Thoracic aorta (tissue), 2 donors: ENCODE measurements around the gene KCNK15. TPM values are rescaled to one million over a fixed set of nuclear protein-coding genes. Genes with fewer than 3 reads are reported as not detected.

ENCODE experiments used
- ATAC-seq: fragments of 150-250 bp; one replicate; pipeline ENCODE4 v1.8.0; 2017; ENCODE audit warnings: low read depth; ENCODE audit not compliant: insufficient number of reproducible peaks, low FRiP score
- DNase-seq: peaks from one replicate; pipeline ENCODE4 v3.0.0-alpha.2; 2020; ENCODE audit warnings: low spot score
- H3K27ac ChIP-seq, 2 donors: fragments of 200-600 bp; sonication (generic); 1 replicate in 1 of 2; 2 replicates in 1 of 2; pipeline ENCODE4 v1.5.1; 2016; ENCODE audit warnings: mild to moderate bottlenecking in 2 of 2, moderate library complexity in 2 of 2
- H3K27me3 ChIP-seq: fragments of 200-600 bp; sonication (generic); replicated peaks from 2 replicates; pipeline ENCODE4 v1.6.0; 2016; ENCODE audit warnings: mild to moderate bottlenecking; ENCODE audit not compliant: insufficient read depth
- H3K36me3 ChIP-seq: fragments of 200-600 bp; sonication (generic); one replicate; pipeline ENCODE4 v1.5.1; 2016
- H3K4me1 ChIP-seq, 2 donors: fragments of 200-600 bp; sonication (generic); 1 replicate in 1 of 2; 2 replicates in 1 of 2; pipeline versions ENCODE4 v1.5.1 to v1.6.0; 2016; ENCODE audit warnings: low read depth in 2 of 2, mild to moderate bottlenecking in 1 of 2; ENCODE audit not compliant: control insufficient read depth in 1 of 2
- H3K4me3 ChIP-seq: fragments of 200-600 bp; sonication (generic); 2 replicates; pipeline ENCODE4 v1.5.1; 2016; ENCODE audit warnings: mild to moderate bottlenecking
- H3K9me3 ChIP-seq: fragments of 200-600 bp; sonication (generic); 2 replicates; pipeline ENCODE4 v1.5.1; 2016
- total RNA-seq, 2 donors: library from RNA; depleted of rRNA; stranded (reverse); fragments of >200 nt; gene quantifications; one replicate each; pipeline versions ENCODE4 v1.1.0 to v1.2.3, GENCODE V29; 2016
- TF ChIP-seq, protein P1 (sequence below): fragments of 200-600 bp; sonication (generic); IDR thresholded peaks from one replicate; pipeline ENCODE4 v1.5.1; 2019; ENCODE audit warnings: antibody characterized with exemption

KCNK15 gene
- total RNA-seq, 2 donors from 2014 or later = 26.3 to 60.0 TPM

DNA sequence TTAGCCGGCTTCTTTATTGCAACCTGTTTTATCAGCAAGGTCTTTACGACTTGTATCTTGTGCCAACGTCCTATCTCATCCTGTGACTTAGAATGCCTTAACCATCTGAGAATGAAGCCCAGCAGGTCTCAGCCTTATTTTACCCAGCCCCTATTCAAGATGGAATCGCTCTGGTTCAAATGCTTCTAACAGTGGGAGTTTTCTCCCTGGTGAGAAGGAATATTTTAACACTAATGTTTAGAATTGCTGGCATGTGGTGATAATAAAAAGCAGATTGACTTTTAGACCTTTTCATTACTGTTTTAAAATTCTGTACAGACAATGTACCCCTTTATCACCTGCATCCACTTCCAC is 9.9 kb upstream of the KCNK15 start:
- Histone ChIP-seq H3K4me3 (peak overlapping the region; percentile 29), H3K4me1 (peaks cover 18 to 93% of the 10 kb centered on the region in 2 donors), H3K27ac (peak overlapping the region; percentile 85 to 94)

DNA sequence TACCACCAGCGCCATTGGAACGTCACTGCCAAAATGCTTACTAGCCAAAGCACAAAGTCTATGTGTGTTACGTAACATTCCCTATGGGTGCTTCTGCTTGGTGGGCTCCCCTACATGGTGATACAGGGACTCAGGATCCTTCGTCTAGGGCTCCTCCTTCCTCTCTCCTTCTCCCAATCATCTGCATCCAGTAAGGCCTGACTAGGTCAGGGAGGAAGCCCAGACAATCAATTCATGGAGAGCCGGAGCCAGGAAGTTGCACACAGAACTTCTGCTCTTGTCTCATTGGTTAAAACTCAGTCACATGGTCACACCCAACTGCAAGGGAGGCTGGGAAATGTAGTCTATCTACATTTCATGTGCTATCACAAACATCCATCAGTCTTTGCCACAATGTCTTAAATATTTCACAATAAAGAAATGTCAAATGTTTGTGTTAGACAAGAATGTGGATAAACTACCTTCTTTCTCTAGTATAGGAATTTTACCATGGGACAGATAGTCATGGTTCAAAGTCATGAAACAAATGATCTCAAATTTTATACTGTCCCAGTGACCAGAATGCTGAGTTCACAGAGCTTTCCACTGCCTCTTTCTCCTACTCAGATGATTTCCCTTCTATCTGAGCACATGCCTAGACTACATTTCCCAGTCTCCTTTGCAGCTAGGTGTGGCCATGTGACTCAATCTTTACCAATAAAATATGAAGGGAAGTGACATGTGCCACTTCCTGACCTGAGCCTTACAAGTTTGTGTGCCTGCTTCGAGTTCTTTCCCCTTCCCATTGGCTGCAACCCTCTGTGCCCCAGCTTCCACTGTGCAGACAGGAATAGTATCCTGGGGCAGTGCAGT is 9.3 kb upstream of the KCNK15 start:
- no peaks in the 10 kb centered on the region for H3K36me3 ChIP-seq
- DNase-seq = no peak
- H3K27ac ChIP-seq = peak overlapping the region; percentile 85 to 94
- H3K9me3 ChIP-seq = no peaks in the 10 kb centered on the region
- no peaks in the 10 kb centered on the region for H3K27me3 ChIP-seq
- peaks cover 18 to 93% of the 10 kb centered on the region in 2 donors for H3K4me1 ChIP-seq
- peak; percentile 30 for ATAC-seq
- H3K4me3 ChIP-seq = peak overlapping the region; percentile 29
- TF ChIP-seq, protein P1, sequence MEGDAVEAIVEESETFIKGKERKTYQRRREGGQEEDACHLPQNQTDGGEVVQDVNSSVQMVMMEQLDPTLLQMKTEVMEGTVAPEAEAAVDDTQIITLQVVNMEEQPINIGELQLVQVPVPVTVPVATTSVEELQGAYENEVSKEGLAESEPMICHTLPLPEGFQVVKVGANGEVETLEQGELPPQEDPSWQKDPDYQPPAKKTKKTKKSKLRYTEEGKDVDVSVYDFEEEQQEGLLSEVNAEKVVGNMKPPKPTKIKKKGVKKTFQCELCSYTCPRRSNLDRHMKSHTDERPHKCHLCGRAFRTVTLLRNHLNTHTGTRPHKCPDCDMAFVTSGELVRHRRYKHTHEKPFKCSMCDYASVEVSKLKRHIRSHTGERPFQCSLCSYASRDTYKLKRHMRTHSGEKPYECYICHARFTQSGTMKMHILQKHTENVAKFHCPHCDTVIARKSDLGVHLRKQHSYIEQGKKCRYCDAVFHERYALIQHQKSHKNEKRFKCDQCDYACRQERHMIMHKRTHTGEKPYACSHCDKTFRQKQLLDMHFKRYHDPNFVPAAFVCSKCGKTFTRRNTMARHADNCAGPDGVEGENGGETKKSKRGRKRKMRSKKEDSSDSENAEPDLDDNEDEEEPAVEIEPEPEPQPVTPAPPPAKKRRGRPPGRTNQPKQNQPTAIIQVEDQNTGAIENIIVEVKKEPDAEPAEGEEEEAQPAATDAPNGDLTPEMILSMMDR = no peak

More for the DNA sequence above, 9.9 kb upstream of the KCNK15 start:
- no peaks in the 10 kb centered on the region for H3K9me3 ChIP-seq
- H3K27me3 ChIP-seq = no peaks in the 10 kb centered on the region
- H3K36me3 ChIP-seq = no peaks in the 10 kb centered on the region
- DNase-seq (no peak), ATAC-seq (no peak)
- TF ChIP-seq, protein P1 = no peak

DNA sequence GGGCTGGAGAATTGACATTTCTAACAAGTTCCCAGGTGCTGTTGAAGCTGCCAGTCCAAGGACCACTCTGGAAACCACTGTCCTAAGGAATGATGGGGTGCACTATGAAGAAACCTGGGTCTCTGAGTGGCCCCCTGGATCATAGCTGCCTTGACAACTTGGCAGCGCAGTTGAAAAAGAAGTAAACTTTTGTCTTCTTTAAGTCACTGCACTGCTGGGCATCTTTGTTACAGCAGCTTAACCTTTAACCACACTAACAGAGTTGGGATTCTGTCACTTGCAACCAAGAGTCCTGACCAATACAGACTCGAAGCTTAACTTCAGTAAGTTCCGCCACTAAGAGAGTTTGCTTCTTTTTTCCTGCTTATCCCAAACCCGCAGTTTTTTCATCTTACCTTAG is 8.5 kb upstream of the KCNK15 start:
- peaks cover 24 to 93% of the 10 kb centered on the region in 2 donors for H3K4me1 ChIP-seq
- TF ChIP-seq, protein P1 = no peak
- DNase-seq = no peak

DNA sequence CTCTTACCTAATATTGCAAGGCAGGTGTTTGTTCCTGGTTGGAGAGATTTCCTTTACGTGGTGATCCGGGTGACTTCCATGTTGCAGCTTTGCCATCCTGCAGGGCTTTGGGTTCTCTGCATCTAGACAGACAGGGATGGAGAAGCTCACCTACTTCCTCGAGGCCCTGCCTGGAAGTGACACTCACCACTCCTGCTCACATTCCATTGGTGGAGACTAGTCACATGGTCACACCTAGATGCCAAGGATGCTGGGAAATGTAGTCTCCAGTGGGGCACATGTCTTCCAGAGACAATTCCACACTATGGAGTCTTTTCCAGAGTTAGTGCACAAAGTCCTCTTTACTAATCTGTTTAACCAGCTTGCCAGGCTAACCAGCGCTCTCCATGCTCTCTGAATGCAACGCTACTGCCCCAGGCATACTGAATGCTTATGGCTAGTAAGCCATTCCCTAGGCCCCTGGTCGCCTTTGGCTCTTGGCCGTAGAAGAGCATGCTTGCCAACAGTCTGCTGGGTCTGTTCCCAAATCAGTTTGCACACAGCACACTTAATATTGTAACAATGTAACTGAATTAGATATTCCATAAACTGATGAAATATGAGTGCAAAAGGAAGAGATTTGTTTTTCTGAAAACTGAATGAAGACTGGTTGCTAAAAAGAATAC is 6.7 kb upstream of the KCNK15 start:
- Histone ChIP-seq H3K27ac (peak overlapping the region; percentile 86 to 91), H3K4me3 (no peak overlapping the region), H3K36me3 (no peaks in the 10 kb centered on the region), H3K27me3 (no peaks in the 10 kb centered on the region), H3K4me1 (peaks cover 21 to 93% of the 10 kb centered on the region in 2 donors), H3K9me3 (no peaks in the 10 kb centered on the region)
- DNase-seq (no peak), ATAC-seq (peak; percentile 44)
- TF ChIP-seq, protein P1 = no peak

More for the DNA sequence above, 8.5 kb upstream of the KCNK15 start:
- Histone ChIP-seq H3K4me3 (no peak overlapping the region), H3K9me3 (no peaks in the 10 kb centered on the region), H3K36me3 (no peaks in the 10 kb centered on the region), H3K27me3 (no peaks in the 10 kb centered on the region), H3K27ac (peak overlapping the region; percentile 85 to 94)
- ATAC-seq = no peak

DNA sequence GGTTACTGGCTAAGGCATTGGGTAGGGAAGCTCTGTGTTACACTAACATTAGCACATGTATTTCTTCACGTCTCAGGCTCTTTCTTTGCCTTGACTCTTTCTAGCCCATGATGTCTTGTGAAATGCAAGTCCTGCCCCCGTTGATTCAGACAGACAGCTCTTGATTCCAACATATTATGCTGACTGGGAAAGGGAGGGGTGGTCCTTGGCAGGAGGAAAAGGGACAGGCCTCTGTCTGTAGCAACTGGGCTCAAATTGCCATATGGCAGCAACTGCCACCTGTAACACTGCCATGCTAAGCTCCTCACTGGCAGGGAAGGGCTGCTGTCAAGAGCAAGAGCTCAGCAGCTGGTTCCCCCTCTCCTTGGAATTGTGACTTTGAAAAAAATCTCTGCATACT is 5.7 kb upstream of the KCNK15 start:
- peak overlapping the region; percentile 86 to 91 for H3K27ac ChIP-seq
- no peaks in the 10 kb centered on the region for H3K36me3 ChIP-seq
- DNase-seq = no peak
- H3K27me3 ChIP-seq = no peaks in the 10 kb centered on the region
- ATAC-seq = no peak
- no peak overlapping the region for H3K4me3 ChIP-seq
- TF ChIP-seq, protein P1 = no peak
- H3K9me3 ChIP-seq = no peaks in the 10 kb centered on the region
- peaks cover 15 to 93% of the 10 kb centered on the region in 2 donors for H3K4me1 ChIP-seq
